Kidney tubule cell (primary cell): ENCODE measurements around the gene RIT1.
"Not testable (repeated sequence)": the region's sequence is repeated elsewhere in the genome, so short reads cannot be mapped to it uniquely, and the experiment has no call there.

Source experiments
- DNase-seq: peaks from one replicate; pipeline ENCODE4 v3.0.0-alpha.2; 2018; ENCODE audit warnings: low spot score

The RIT1 gene

GRCh38 chr1:155933591-155934096 lies 22.5 kb upstream of the RIT1 start:
- DNase-seq = no peak

GRCh38 chr1:155932487-155932886 lies 21.3 kb upstream of the RIT1 start:
- DNase-seq = peak; percentile 31

GRCh38 chr1:155932081-155932480 lies 20.9 kb upstream of the RIT1 start:
- peak; percentile 92 for DNase-seq

- peak; percentile 89 for DNase-seq
These were observed 20.3 kb upstream of the RIT1 start for GRCh38 chr1:155931332-155932038.

- not testable (repeated sequence) for DNase-seq
These were observed 19.6 kb upstream of the RIT1 start for GRCh38 chr1:155930725-155931124.

- no peak for DNase-seq
These were observed 17.9 kb upstream of the RIT1 start for GRCh38 chr1:155929057-155929456.

- no peak for DNase-seq
These were observed 14.4 kb upstream of the RIT1 start for GRCh38 chr1:155925506-155925905.

- DNase-seq = no peak
These were observed 9.6 kb upstream of the RIT1 start for GRCh38 chr1:155920717-155921116.

GRCh38 chr1:155919801-155920200 lies 8.7 kb upstream of the RIT1 start:
- DNase-seq = no peak

GRCh38 chr1:155918660-155919059 lies 7.5 kb upstream of the RIT1 start:
- DNase-seq = no peak

GRCh38 chr1:155913969-155914757 lies 3.0 kb upstream of the RIT1 start:
- peak; percentile 15 for DNase-seq

GRCh38 chr1:155912056-155912536 lies 947 bp upstream of the RIT1 start:
- DNase-seq = peak; percentile 51

- peak; percentile 57 for DNase-seq
These were observed 478 bp downstream of the RIT1 start for GRCh38 chr1:155910621-155911121.

- DNase-seq = peak; percentile 71
These were observed 1.3 kb downstream of the RIT1 start for GRCh38 chr1:155909894-155910293.

GRCh38 chr1:155904261-155904660 lies 6.9 kb downstream of the RIT1 start:
- DNase-seq = no peak

- no peak for DNase-seq
These were observed 11.0 kb downstream of the RIT1 start for GRCh38 chr1:155900161-155900560.

GRCh38 chr1:155899683-155900082 lies 11.5 kb downstream of the RIT1 start:
- DNase-seq = no peak

- no peak for DNase-seq
These were observed 12.3 kb downstream of the RIT1 start for GRCh38 chr1:155898888-155899287.

GRCh38 chr1:155897746-155898145 lies 13.4 kb downstream of the RIT1 start:
- DNase-seq = no peak

- not testable (repeated sequence) for DNase-seq
These were observed 14.7 kb downstream of the RIT1 start for GRCh38 chr1:155896476-155896875.

- peak; percentile 18 for DNase-seq
These were observed 15.5 kb downstream of the RIT1 start for GRCh38 chr1:155895617-155896016.

- DNase-seq = peak; percentile 91
These were observed 17.6 kb downstream of the RIT1 start for GRCh38 chr1:155893389-155894142.
